OCI-LY7 (cell line): Measurements from ENCODE around the gene PPP1R12C. TPM values are rescaled to one million over a fixed set of nuclear protein-coding genes. Genes with fewer than 3 reads are reported as not detected.
"Not testable (repeated sequence)": the region's sequence is repeated elsewhere in the genome, so short reads cannot be mapped to it uniquely, and the experiment has no call there.

Experiments
- BruUV-seq: library from RNA; stranded (reverse); fragments of 400-500 nt; replicated peaks from 2 replicates; lab custom pipeline; 2021; lab: Mats Ljungman, UMichigan
- CTCF ChIA-PET: fragments of 300-600 bp; sonication (Branson Sonifier 250); formaldehyde crosslinking; loops from one replicate; lab custom pipeline; 2022; ENCODE audit warnings: antibody characterized with exemption; ENCODE audit not compliant: unreplicated experiment; lab: Charles Lee
- POLR2A ChIA-PET: fragments of 300-600 bp; sonication (Branson Sonifier 250); formaldehyde crosslinking; loops from one replicate; lab custom pipeline; 2022; ENCODE audit warnings: antibody characterized with exemption; lab: Charles Lee
- DNase-seq: peaks from one replicate; pipeline ENCODE4 v3.0.0-alpha.2; 2015; ENCODE audit warnings: low spot score
- H2AFZ ChIP-seq: fragments of 200-600 bp; sonication (generic), shearing (Covaris generic); 2 replicates; pipeline ENCODE4 v1.6.1; 2014; ENCODE audit warnings: mild to moderate bottlenecking, antibody characterized with exemption, low read length, moderate library complexity
- H3K27ac ChIP-seq: fragments of 200-600 bp; sonication (generic); 2 replicates; pipeline ENCODE4 v1.5.1; 2014; ENCODE audit warnings: mixed run types, low read depth, mild to moderate bottlenecking, moderate library complexity, low read length, inconsistent platforms; ENCODE audit not compliant: poor library complexity, severe bottlenecking
- H3K36me3 ChIP-seq: fragments of 200-600 bp; sonication (generic); 2 replicates; pipeline ENCODE4 v1.6.1; 2014; ENCODE audit warnings: mild to moderate bottlenecking, antibody characterized with exemption, low read length, moderate library complexity, mixed read lengths; ENCODE audit not compliant: insufficient read depth
- H3K4me1 ChIP-seq: fragments of 200-600 bp; sonication (generic); 2 replicates; pipeline ENCODE4 v1.5.1; 2014; ENCODE audit warnings: mild to moderate bottlenecking, low read length; ENCODE audit not compliant: insufficient read depth, poor library complexity, severe bottlenecking
- H3K4me2 ChIP-seq: fragments of 200-600 bp; sonication (generic); 2 replicates; pipeline ENCODE4 v1.6.1; 2014; ENCODE audit warnings: mild to moderate bottlenecking, low read length
- H3K4me3 ChIP-seq: fragments of 200-600 bp; sonication (generic); 2 replicates; pipeline ENCODE4 v1.5.1; 2014; ENCODE audit warnings: mild to moderate bottlenecking, low read depth, low read length; ENCODE audit not compliant: poor library complexity, severe bottlenecking
- H3K79me2 ChIP-seq: fragments of 200-600 bp; sonication (generic); 2 replicates; pipeline ENCODE4 v1.6.1; 2016; ENCODE audit warnings: low read depth, mild to moderate bottlenecking, low read length, moderate library complexity, mixed read lengths; ENCODE audit not compliant: insufficient read depth
- H3K9me2 ChIP-seq: fragments of 200-600 bp; sonication (generic); 2 replicates; pipeline ENCODE4 v1.6.1; 2016; ENCODE audit warnings: mild to moderate bottlenecking, low read length, mixed read lengths; ENCODE audit not compliant: insufficient read depth
- H3K9me3 ChIP-seq: fragments of 200-600 bp; sonication (generic); 2 replicates; pipeline ENCODE4 v1.6.1; 2014; ENCODE audit warnings: mild to moderate bottlenecking, mixed run types, low read length, mixed read lengths
- H4K20me1 ChIP-seq: fragments of 200-600 bp; sonication (generic); 2 replicates; pipeline ENCODE4 v1.6.1; 2014; ENCODE audit warnings: mild to moderate bottlenecking, antibody characterized with exemption, low read length, moderate library complexity, mixed read lengths; ENCODE audit not compliant: insufficient read depth
- CTCF ChIP-seq: fragments of 200-600 bp; sonication (generic); conservative IDR thresholded peaks from 2 replicates; pipeline ENCODE4 v1.5.1; 2014; ENCODE audit warnings: mild to moderate bottlenecking, antibody characterized with exemption, low read length, moderate library complexity, mixed read lengths
- EZH2phosphoT487 ChIP-seq: fragments of 200-600 bp; sonication (generic); IDR thresholded peaks from 2 replicates; pipeline ENCODE4 v1.6.1; 2018; ENCODE audit warnings: low read depth, borderline replicate concordance, mild to moderate bottlenecking, mixed run types, antibody characterized with exemption, low read length, moderate library complexity, mixed read lengths
- intact Hi-C: fragments of 100-400 bp; cut with micrococcal nuclease; formaldehyde crosslinking; loops from one replicate; pipeline ENCODE4 v1.10.0; 2022; ENCODE audit not compliant: unreplicated experiment
- total RNA-seq, 2 experiments: library from RNA; depleted of rRNA in 1 of 2; stranded (reverse); fragments of >200 nt in 1 of 2; shearing (Covaris generic) in 1 of 2; gene quantifications; 2 replicates each; pipeline ENCODE4 v1.2.3, GENCODE V29; 2014 to 2022

Gene PPP1R12C
- total RNA-seq, 2 experiments from 2014 or later: 177 to 211 TPM

DNA sequence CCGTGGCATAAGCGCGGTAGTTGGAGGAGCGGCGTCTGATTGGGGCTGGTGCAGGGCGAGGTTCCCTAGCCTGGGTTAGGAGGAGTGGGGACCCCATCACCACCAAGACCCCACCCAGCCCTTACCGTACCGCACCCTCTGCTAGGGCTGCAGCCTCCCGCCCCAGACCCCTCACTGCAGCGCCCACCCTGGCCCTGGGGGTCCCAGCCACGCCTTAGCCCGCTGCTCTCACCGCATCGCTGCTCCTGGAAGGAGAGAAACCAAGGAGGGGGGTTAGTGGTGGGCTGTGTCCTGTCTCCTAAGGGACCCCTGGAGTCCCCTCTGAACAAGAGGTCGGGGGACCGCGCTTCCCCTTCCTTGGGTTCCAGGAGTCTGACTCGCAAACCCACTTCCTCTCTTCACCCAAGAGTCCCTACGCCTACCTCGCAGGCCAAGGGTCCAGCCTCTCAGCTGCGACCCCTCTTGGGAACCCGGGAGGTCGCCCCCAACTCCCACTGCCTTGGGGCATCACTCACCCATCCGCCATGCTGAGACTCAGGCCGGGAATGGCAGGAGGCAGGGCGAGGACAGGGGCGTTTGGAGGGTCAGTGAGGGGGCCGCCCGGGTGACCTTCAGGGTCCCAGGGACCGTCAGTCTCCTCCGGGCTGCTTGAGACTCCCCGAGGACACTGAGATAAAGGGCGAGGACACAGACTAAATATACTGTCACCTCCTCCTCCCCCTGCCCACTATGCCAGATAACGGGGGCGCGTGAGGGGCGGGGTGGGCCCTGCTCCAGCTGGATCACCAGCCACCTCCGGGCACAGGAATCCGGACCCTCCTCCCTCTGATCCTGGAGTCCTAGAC, 39.8 kb upstream of the PPP1R12C start, which contains the start of gene TNNI3:
TSS of gene TNNI3 (minus strand) at position 669 of the 845 bp plus-strand sequence. CDS start at position 526, 143 bp downstream.
- intact Hi-C loops: no loop called here
- no peak within 1 kb of the TSS for H3K4me3 ChIP-seq
- no peaks in the 10 kb centered on the region for H3K9me2 ChIP-seq
- H3K36me3 ChIP-seq: no peaks in the 10 kb centered on the region
- peaks cover 25% of the 10 kb centered on the region for H3K4me1 ChIP-seq
- H3K4me2 ChIP-seq: no peak within 1 kb of the TSS
- no peak within 1 kb of the TSS for H2AFZ ChIP-seq
- H3K79me2 ChIP-seq: no peaks in the 10 kb centered on the region
- TF ChIP-seq EZH2phosphoT487 (no peak), CTCF (no peak)
- H3K9me3 ChIP-seq: no peaks in the 10 kb centered on the region; the same call in 1 of the 2 replicates
- no TSS peak for BruUV-seq
- no peak within 1 kb of the TSS for H3K27ac ChIP-seq
- CTCF ChIA-PET: no interaction called here
- POLR2A ChIA-PET: interaction anchor here (0.6 kb wide), 1 partner anchor 234 kb away, joined by 3 read pairs; no protein-coding TSS in a partner anchor
- H4K20me1 ChIP-seq: no peaks in the 10 kb centered on the region
- DNase-seq: no peak

GRCh38 chr19:55156202-55157063, 39.0 kb upstream of the PPP1R12C start:
- Histone ChIP-seq H3K79me2 (no peaks in the 10 kb centered on the region), H3K4me2 (no peak overlapping the region), H4K20me1 (no peaks in the 10 kb centered on the region), H3K9me3 (peaks cover 4% of the 10 kb centered on the region), H2AFZ (no peak overlapping the region), H3K4me1 (peaks cover 34% of the 10 kb centered on the region), H3K9me2 (no peaks in the 10 kb centered on the region), H3K27ac (no peak overlapping the region), H3K36me3 (0 out of 2 replicates have a peak, but pooled peaks cover 3% of the 10 kb centered on the region), H3K4me3 (no peak overlapping the region)
- DNase-seq: peak; percentile 60
- intact Hi-C loops: no loop called here
- ChIA-PET CTCF (no interaction called here), POLR2A (interaction anchor here (0.7 kb wide), 1 partner anchor 10 kb away, joined by 4 read pairs; the partner anchor contains the start of gene DNAAF3)
- no peak for TF ChIP-seq EZH2phosphoT487
- no peak for TF ChIP-seq CTCF
- no TSS peak for BruUV-seq

- intact Hi-C loops, BruUV-seq: not testable (repeated sequence)
Observed at GRCh38 chr19:55155784-55156183, 38.3 kb upstream of the PPP1R12C start.

More at GRCh38 chr19:55155784-55156183, 38.3 kb upstream of the PPP1R12C start:
- H3K36me3 ChIP-seq, H3K4me2 ChIP-seq, H3K79me2 ChIP-seq, POLR2A ChIA-PET, H3K27ac ChIP-seq, H2AFZ ChIP-seq, CTCF ChIA-PET, H3K9me3 ChIP-seq, H3K9me2 ChIP-seq, DNase-seq, H4K20me1 ChIP-seq, H3K4me3 ChIP-seq: not testable (repeated sequence)
- H3K4me1 ChIP-seq: peaks cover 36% of the 10 kb centered on the region
